ENCODE data around the gene DDX60. TPM values are rescaled to one million over a fixed set of nuclear protein-coding genes. Genes with fewer than 3 reads are reported as not detected.
"Not testable (repeated sequence)": the region's sequence is repeated elsewhere in the genome, so short reads cannot be mapped to it uniquely, and the experiment has no call there.

The DDX60 gene
- total RNA-seq, 1 experiment from 2014 or later = 3.3 TPM

DNA sequence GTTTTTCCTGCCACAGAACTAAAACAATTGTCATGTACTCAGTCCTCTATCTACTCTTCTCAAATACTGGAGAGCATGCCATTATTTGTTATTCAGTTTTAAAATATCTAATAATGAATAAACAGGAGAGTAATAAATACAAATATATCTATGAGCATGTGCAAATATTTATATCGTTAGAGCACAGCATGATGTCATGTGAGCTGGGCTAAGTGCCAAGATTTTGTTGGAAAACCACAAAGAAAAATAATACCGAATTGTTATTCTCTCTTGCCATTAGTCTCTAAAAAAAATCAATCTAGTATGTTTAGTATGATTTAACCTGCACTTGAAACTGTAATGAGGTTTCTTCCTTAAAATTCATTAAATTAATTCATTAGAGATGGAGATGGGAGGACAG, 97.3 kb downstream of the DDX60 start:
- no peak overlapping the region for H3K27ac ChIP-seq (ENCODE audit: low read depth, low read length, poor library complexity, severe bottlenecking)
- BruUV-seq (replicated peaks) = no TSS peak
- no peak for TF ChIP-seq EZH2 (IDR thresholded peaks at IDR 0.05; ENCODE audit: borderline replicate concordance, low read depth, low read length, poor library complexity, severe bottlenecking)
- TF ChIP-seq, protein P1, sequence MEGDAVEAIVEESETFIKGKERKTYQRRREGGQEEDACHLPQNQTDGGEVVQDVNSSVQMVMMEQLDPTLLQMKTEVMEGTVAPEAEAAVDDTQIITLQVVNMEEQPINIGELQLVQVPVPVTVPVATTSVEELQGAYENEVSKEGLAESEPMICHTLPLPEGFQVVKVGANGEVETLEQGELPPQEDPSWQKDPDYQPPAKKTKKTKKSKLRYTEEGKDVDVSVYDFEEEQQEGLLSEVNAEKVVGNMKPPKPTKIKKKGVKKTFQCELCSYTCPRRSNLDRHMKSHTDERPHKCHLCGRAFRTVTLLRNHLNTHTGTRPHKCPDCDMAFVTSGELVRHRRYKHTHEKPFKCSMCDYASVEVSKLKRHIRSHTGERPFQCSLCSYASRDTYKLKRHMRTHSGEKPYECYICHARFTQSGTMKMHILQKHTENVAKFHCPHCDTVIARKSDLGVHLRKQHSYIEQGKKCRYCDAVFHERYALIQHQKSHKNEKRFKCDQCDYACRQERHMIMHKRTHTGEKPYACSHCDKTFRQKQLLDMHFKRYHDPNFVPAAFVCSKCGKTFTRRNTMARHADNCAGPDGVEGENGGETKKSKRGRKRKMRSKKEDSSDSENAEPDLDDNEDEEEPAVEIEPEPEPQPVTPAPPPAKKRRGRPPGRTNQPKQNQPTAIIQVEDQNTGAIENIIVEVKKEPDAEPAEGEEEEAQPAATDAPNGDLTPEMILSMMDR (conservative IDR thresholded peaks at IDR 0.05; ENCODE audit: low read depth, low read length) = no peak
- no peaks in the 10 kb centered on the region for H3K36me3 ChIP-seq (ENCODE audit: insufficient read depth, low read length, poor library complexity, severe bottlenecking)
- H3K9me3 ChIP-seq (ENCODE audit: low read depth, low read length, poor library complexity, severe bottlenecking) = no peaks in the 10 kb centered on the region
- H3K27me3 ChIP-seq (replicated peaks; ENCODE audit: insufficient read depth, low read depth, low read length, poor library complexity) = no peaks in the 10 kb centered on the region
- no peak overlapping the region for H3K4me3 ChIP-seq (ENCODE audit: low read depth, low read length, poor library complexity, severe bottlenecking)
- intact Hi-C loops (cut with micrococcal nuclease; ENCODE audit: unreplicated experiment) = no loop called here
- ChIA-PET POLR2A (ENCODE audit: low non-redundant PET) (no interaction called here), CTCF (no interaction called here)
- DNase-seq (ENCODE audit: low spot score) = no peak
- H3K4me1 ChIP-seq (ENCODE audit: insufficient read depth, low read length, poor library complexity, severe bottlenecking) = no peaks in the 10 kb centered on the region

DNA sequence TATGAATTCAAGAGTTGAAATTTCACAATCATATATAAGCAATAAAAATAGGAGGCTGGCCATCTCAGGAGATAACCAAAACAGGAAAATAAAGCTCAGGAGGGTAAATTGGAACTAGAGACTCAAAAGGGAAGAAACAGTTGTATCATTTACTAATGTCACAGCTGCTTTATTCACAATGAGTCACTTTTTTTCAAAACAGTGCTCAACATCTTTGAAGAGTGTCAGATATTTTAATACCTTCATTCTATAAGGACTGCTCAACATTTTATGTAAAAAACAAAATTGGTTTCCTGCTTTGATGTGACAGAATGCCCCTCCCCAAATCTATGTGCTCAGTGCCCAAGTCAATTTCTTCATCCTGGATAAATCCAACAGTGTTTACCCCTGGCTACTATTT, 97.7 kb downstream of the DDX60 start:
- BruUV-seq (replicated peaks) = no TSS peak
- H3K27ac ChIP-seq (ENCODE audit: low read depth, low read length, poor library complexity, severe bottlenecking) = no peak overlapping the region
- no peaks in the 10 kb centered on the region for H3K4me1 ChIP-seq (ENCODE audit: insufficient read depth, low read length, poor library complexity, severe bottlenecking)
- TF ChIP-seq, protein P1 (conservative IDR thresholded peaks at IDR 0.05; ENCODE audit: low read depth, low read length) = no peak
- no peak for TF ChIP-seq EZH2 (IDR thresholded peaks at IDR 0.05; ENCODE audit: borderline replicate concordance, low read depth, low read length, poor library complexity, severe bottlenecking)
- H3K4me3 ChIP-seq (ENCODE audit: low read depth, low read length, poor library complexity, severe bottlenecking) = no peak overlapping the region
- DNase-seq (ENCODE audit: low spot score) = no peak
- H3K36me3 ChIP-seq (ENCODE audit: insufficient read depth, low read length, poor library complexity, severe bottlenecking) = no peaks in the 10 kb centered on the region
- CTCF ChIA-PET = no interaction called here
- POLR2A ChIA-PET (ENCODE audit: low non-redundant PET) = no interaction called here
- no peaks in the 10 kb centered on the region for H3K27me3 ChIP-seq (replicated peaks; ENCODE audit: insufficient read depth, low read depth, low read length, poor library complexity)
- H3K9me3 ChIP-seq (ENCODE audit: low read depth, low read length, poor library complexity, severe bottlenecking) = no peaks in the 10 kb centered on the region
- intact Hi-C loops (cut with micrococcal nuclease; ENCODE audit: unreplicated experiment) = no loop called here

DNA sequence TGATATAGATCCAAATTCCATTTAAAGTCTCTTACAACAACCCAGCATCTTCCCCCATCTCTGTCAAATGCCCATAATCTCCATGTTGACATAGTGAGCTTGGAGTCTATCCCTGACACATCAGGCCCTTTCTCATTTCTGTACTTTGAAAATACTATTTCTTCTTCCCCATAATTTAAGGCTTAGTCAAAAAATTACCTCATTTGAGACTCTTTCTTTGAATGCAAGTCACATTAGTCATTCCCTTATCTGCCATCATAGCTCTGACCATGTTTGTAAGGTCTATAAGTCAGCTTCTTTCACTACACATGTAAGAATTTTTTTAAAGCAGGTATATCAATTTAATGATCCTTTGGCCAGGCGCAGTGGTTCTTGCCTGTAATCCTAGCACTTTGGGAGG, 99.9 kb downstream of the DDX60 start:
- BruUV-seq (replicated peaks) = no TSS peak
- intact Hi-C loops (cut with micrococcal nuclease; ENCODE audit: unreplicated experiment) = no loop called here
- no peak for DNase-seq (ENCODE audit: low spot score)
- Histone ChIP-seq H3K4me1 (ENCODE audit: insufficient read depth, low read length, poor library complexity, severe bottlenecking) (no peaks in the 10 kb centered on the region), H3K27me3 (replicated peaks; ENCODE audit: insufficient read depth, low read depth, low read length, poor library complexity) (no peaks in the 10 kb centered on the region), H3K9me3 (ENCODE audit: low read depth, low read length, poor library complexity, severe bottlenecking) (no peaks in the 10 kb centered on the region), H3K27ac (ENCODE audit: low read depth, low read length, poor library complexity, severe bottlenecking) (no peak overlapping the region), H3K36me3 (ENCODE audit: insufficient read depth, low read length, poor library complexity, severe bottlenecking) (no peaks in the 10 kb centered on the region), H3K4me3 (ENCODE audit: low read depth, low read length, poor library complexity, severe bottlenecking) (no peak overlapping the region)
- no peak for TF ChIP-seq EZH2 (IDR thresholded peaks at IDR 0.05; ENCODE audit: borderline replicate concordance, low read depth, low read length, poor library complexity, severe bottlenecking)
- TF ChIP-seq, protein P1 (conservative IDR thresholded peaks at IDR 0.05; ENCODE audit: low read depth, low read length) = no peak
- ChIA-PET POLR2A (ENCODE audit: low non-redundant PET) (no interaction called here), CTCF (no interaction called here)

DNA sequence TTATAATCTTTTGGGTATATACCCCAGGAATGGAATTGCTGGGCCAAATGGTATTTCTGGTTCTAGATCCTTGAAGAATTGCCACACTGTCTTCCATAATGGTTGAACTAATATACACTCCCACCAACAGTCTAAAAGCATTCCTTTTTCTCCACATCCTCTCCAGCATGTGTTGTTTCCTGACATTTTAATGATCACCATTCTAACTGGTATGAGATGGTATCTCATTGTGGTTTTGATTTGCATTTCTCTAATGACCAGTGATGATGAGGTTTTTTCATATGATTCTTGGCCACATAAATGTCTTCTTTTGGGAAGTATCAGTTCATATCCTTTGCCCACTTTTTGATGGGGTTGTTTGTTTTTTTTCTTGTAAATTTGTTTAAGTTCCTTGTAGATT, 105.0 kb downstream of the DDX60 start:
- POLR2A ChIA-PET (ENCODE audit: low non-redundant PET); H3K4me1 ChIP-seq (ENCODE audit: insufficient read depth, low read length, poor library complexity, severe bottlenecking); intact Hi-C loops (cut with micrococcal nuclease; ENCODE audit: unreplicated experiment); H3K27ac ChIP-seq (ENCODE audit: low read depth, low read length, poor library complexity, severe bottlenecking); H3K27me3 ChIP-seq (replicated peaks; ENCODE audit: insufficient read depth, low read depth, low read length, poor library complexity); H3K36me3 ChIP-seq (ENCODE audit: insufficient read depth, low read length, poor library complexity, severe bottlenecking); H3K4me3 ChIP-seq (ENCODE audit: low read depth, low read length, poor library complexity, severe bottlenecking); H3K9me3 ChIP-seq (ENCODE audit: low read depth, low read length, poor library complexity, severe bottlenecking); BruUV-seq (replicated peaks); DNase-seq (ENCODE audit: low spot score); CTCF ChIA-PET: not testable (repeated sequence)

Data from A673 (cell line).